GM19438 (cell line): Measurements from ENCODE around the gene CEND1.

Experiments
- ATAC-seq: cut with Tn5 transposase; IDR thresholded peaks from one replicate; pipeline ENCODE4 v1.9.1; 2021; ENCODE audit warnings: low read depth; ENCODE audit not compliant: unreplicated experiment

The CEND1 gene

GRCh38 chr11:782264-783174 is 7.4 kb downstream of the CEND1 start:
- no peak for ATAC-seq

GRCh38 chr11:779955-780532 is 9.8 kb downstream of the CEND1 start:
- no peak for ATAC-seq

- ATAC-seq, result no peak
These were observed 10.6 kb downstream of the CEND1 start for GRCh38 chr11:778976-779954.

GRCh38 chr11:777288-778255 is 12.3 kb downstream of the CEND1 start, which contains the start of gene GATD1:
TSS of gene GATD1 (minus strand) at chr11:777487. CDS start at chr11:777462, 25 bp downstream.
- peak; percentile 67 for ATAC-seq

- peak; percentile 31 for ATAC-seq
These were observed 13.2 kb downstream of the CEND1 start for GRCh38 chr11:776561-777287.

- no peak for ATAC-seq
These were observed 13.7 kb downstream of the CEND1 start for GRCh38 chr11:776263-776560.

GRCh38 chr11:774873-775592 is 14.9 kb downstream of the CEND1 start:
- no peak for ATAC-seq

GRCh38 chr11:773830-774229 is 16.1 kb downstream of the CEND1 start:
- ATAC-seq, result no peak

GRCh38 chr11:773425-773824 is 16.5 kb downstream of the CEND1 start:
- ATAC-seq, result no peak

- ATAC-seq, result no peak
These were observed 17.2 kb downstream of the CEND1 start for GRCh38 chr11:772429-773390.

- no peak for ATAC-seq
These were observed 18.2 kb downstream of the CEND1 start for GRCh38 chr11:771617-772204.

GRCh38 chr11:770642-771616 is 19.0 kb downstream of the CEND1 start:
- no peak for ATAC-seq

GRCh38 chr11:769887-770641 is 19.8 kb downstream of the CEND1 start:
- ATAC-seq, result no peak

- no peak for ATAC-seq
These were observed 22.7 kb downstream of the CEND1 start for GRCh38 chr11:767238-767637.

GRCh38 chr11:766936-767210 is 23.0 kb downstream of the CEND1 start:
- ATAC-seq, result no peak
